Lung (tissue), 12 donors: ENCODE measurements around the gene PHGDH. TPM values are rescaled to one million over a fixed set of nuclear protein-coding genes. Genes with fewer than 3 reads are reported as not detected.

Experiments
- ATAC-seq: fragments of 200-7000 bp; cut with Tn5 transposase; one replicate; pipeline ENCODE4 v1.9.1; 2020; ENCODE audit warnings: moderate number of reproducible peaks; ENCODE audit not compliant: insufficient read depth, low FRiP score
- DNase-seq, 3 donors: peaks; one replicate each; pipeline ENCODE4 v3.0.0-alpha.2; 2013 to 2017
- H3K27ac ChIP-seq, 2 donors: one replicate each; pipeline ENCODE4 v1.5.1; 2013; ENCODE audit warnings: mild to moderate bottlenecking in 2 of 2, moderate library complexity in 2 of 2, control low read depth in 1 of 2, inconsistent platforms in 1 of 2, low read depth in 1 of 2, low read length in 1 of 2
- H3K27me3 ChIP-seq, 3 donors: one replicate each; pipeline ENCODE4 v1.5.1; 2013; ENCODE audit warnings: low read length in 2 of 3; ENCODE audit not compliant: control insufficient read depth in 3 of 3, insufficient read depth in 3 of 3
- H3K36me3 ChIP-seq, 4 donors: one replicate each; pipeline ENCODE4 v1.5.1; 2013; ENCODE audit warnings: low read length in 4 of 4, mild to moderate bottlenecking in 1 of 4, moderate library complexity in 1 of 4; ENCODE audit not compliant: control insufficient read depth in 4 of 4, insufficient read depth in 4 of 4
- H3K4me1 ChIP-seq, 5 donors: one replicate each; pipeline ENCODE4 v1.5.1; 2013; ENCODE audit warnings: low read length in 5 of 5, mild to moderate bottlenecking in 2 of 5, moderate library complexity in 1 of 5; ENCODE audit not compliant: control insufficient read depth in 5 of 5, insufficient read depth in 5 of 5
- H3K4me3 ChIP-seq: one replicate; pipeline ENCODE4 v1.5.1; 2013; ENCODE audit warnings: mild to moderate bottlenecking, control low read depth, moderate library complexity
- H3K9ac ChIP-seq, 2 donors: one replicate each; pipeline ENCODE4 v1.5.1; 2013; ENCODE audit warnings: low read length in 2 of 2, control low read depth in 1 of 2; ENCODE audit not compliant: insufficient read depth in 1 of 2
- H3K9me3 ChIP-seq, 4 donors: one replicate each; pipeline ENCODE4 v1.5.1; 2013; ENCODE audit warnings: low read length in 3 of 4, mild to moderate bottlenecking in 1 of 4, moderate library complexity in 1 of 4; ENCODE audit not compliant: control insufficient read depth in 4 of 4, insufficient read depth in 3 of 4
- WGBS, 2 donors: extraction: QIAGEN DNeasy Blood & Tissue Kit; methylation state at CpG; one replicate each; pipeline ENCODE4 v1.1.7; 2013; 5-methylcytosine and 5-hydroxymethylcytosine counted together
- polyA plus RNA-seq, 2 donors: library from polyadenylated mRNA; stranded (reverse); fragments of 200-250 nt; gene quantifications; one replicate each; pipeline ENCODE4 v1.2.1, GENCODE V29; 2013
- total RNA-seq, 2 donors: library from RNA; depleted of rRNA in 1 of 2; stranded (reverse); fragments of >200 nt in 1 of 2; gene quantifications; one replicate each; pipeline ENCODE4 v1.2.1, GENCODE V29; 2014 to 2021
- TF ChIP-seq, protein P1 (sequence below): IDR thresholded peaks from 2 replicates; pipeline ENCODE4 v1.5.1; 2012; ENCODE audit warnings: mild to moderate bottlenecking; ENCODE audit errors: control extremely low read depth, extremely low read depth
- donor health status: control.
- donor health status: control.
- donor health status: Bipolar disorder and iron deficiency.
- donor health status: healthy.
- donor health status: DM: yes; HTN: yes; CAD: no.

PHGDH gene
- total and polyA plus RNA-seq, 4 donors = 28.8 to 133 (median 34.2) TPM

GRCh38 chr1:119729044-119729443 lies 17.3 kb downstream of the PHGDH start:
- peaks cover 0 to 2% (median 0%) of the 10 kb centered on the region in 4 donors for H3K9me3 ChIP-seq
- H3K4me1 ChIP-seq = no peaks in the 10 kb centered on the region
- H3K4me3 ChIP-seq = no peak overlapping the region
- no peak for ATAC-seq
- peaks cover 0 to 34% (median 11%) of the 10 kb centered on the region in 4 donors for H3K36me3 ChIP-seq
- no peak for DNase-seq
- H3K9ac ChIP-seq = no peak overlapping the region
- H3K27ac ChIP-seq = no peak overlapping the region
- TF ChIP-seq, protein P1, sequence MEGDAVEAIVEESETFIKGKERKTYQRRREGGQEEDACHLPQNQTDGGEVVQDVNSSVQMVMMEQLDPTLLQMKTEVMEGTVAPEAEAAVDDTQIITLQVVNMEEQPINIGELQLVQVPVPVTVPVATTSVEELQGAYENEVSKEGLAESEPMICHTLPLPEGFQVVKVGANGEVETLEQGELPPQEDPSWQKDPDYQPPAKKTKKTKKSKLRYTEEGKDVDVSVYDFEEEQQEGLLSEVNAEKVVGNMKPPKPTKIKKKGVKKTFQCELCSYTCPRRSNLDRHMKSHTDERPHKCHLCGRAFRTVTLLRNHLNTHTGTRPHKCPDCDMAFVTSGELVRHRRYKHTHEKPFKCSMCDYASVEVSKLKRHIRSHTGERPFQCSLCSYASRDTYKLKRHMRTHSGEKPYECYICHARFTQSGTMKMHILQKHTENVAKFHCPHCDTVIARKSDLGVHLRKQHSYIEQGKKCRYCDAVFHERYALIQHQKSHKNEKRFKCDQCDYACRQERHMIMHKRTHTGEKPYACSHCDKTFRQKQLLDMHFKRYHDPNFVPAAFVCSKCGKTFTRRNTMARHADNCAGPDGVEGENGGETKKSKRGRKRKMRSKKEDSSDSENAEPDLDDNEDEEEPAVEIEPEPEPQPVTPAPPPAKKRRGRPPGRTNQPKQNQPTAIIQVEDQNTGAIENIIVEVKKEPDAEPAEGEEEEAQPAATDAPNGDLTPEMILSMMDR = no peak
- no peaks in the 10 kb centered on the region for H3K27me3 ChIP-seq

DNA sequence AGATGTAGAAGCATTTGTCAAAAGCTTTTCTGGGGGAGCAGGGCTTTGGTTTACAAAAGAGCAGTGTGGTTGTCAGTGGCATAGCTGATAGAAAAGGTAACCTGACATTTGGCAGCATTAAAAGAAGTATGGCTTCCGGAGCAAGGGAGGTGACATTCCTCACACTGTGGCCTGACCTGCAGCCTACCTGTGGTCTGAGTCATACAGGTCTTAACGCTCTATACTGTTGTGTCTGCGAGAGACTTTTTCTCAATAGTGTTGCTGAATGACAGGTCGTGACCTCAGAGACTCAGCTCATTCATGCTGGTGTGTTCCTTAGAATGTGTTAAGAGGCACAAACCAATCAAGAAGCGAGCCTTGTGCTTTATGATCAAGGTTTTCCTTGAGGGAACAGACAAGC lies 19.3 kb downstream of the PHGDH start:
- H3K27me3 ChIP-seq = no peaks in the 10 kb centered on the region
- peaks cover 0 to 37% (median 16%) of the 10 kb centered on the region in 4 donors for H3K36me3 ChIP-seq
- no peak for ATAC-seq
- TF ChIP-seq, protein P1 = no peak
- no peaks in the 10 kb centered on the region for H3K4me1 ChIP-seq
- H3K9me3 ChIP-seq = peaks cover 0 to under 1% (median 0%) of the 10 kb centered on the region in 4 donors
- no peak overlapping the region for H3K9ac ChIP-seq
- DNase-seq = no peak
- no peak overlapping the region for H3K4me3 ChIP-seq
- 91 to 98% methylated on average over 5 of the region's 5 CpGs for WGBS, 2 donors
- no peak overlapping the region for H3K27ac ChIP-seq

DNA sequence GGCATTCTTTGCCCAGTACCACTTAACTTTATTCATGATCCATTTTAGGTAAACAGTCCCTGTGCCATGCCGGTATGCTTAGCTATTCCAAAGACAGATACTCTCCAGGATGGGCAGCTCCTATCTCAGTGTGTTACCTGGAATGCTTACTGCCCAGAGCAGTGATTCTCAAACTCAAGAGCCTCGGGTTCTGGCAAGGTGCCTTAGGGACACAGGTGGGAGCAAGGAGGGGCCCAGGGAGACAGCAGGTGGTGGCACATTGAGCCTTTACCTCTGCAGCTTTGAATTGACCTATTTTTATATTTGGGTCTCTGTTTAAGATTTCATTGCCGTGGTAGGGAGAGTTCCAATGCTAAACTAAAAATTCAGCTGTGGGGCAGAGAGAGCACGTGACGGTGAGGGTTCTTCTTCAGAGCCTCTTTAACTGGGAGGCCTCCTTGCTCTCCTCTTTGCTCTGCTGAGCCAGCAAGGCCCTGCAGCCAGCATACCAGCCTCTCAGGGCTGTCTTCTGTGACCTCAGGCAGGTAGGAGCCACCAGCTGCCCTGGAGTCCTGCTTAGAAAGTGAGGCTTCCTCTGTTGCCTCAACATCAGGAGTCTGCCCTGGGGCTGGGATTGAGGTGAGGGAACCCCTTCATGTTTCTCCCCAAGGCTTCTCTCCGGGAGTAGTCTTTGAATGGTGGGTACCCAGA lies 20.2 kb downstream of the PHGDH start:
- Histone ChIP-seq H3K4me1 (no peaks in the 10 kb centered on the region), H3K9me3 (no peaks in the 10 kb centered on the region), H3K36me3 (peaks cover 0 to 40% (median 19%) of the 10 kb centered on the region in 4 donors), H3K27ac (no peak overlapping the region), H3K9ac (no peak overlapping the region), H3K27me3 (no peaks in the 10 kb centered on the region), H3K4me3 (no peak overlapping the region)
- ATAC-seq = no peak
- TF ChIP-seq, protein P1 = no peak
- WGBS, 2 donors = 89 to 92% methylated on average over 6 of the region's 6 CpGs
- DNase-seq = no peak
